IPS-18c (cell line): ENCODE data around the gene WSB1.
A peak's percentile ranks its signal among the peaks of the same experiment; 100 is the strongest.
"Not testable (repeated sequence)": the region's sequence is repeated elsewhere in the genome, so short reads cannot be mapped to it uniquely, and the experiment has no call there.

Experiments used
- H3K4me3 ChIP-seq: 2 replicates; pipeline ENCODE4 v1.7.0; 2013; ENCODE audit warnings: low read depth, mild to moderate bottlenecking, low read length, moderate library complexity; ENCODE audit not compliant: insufficient read depth
- H3K9me3 ChIP-seq: one replicate; pipeline ENCODE4 v1.6.1; 2013; ENCODE audit warnings: mild to moderate bottlenecking, low read length, moderate library complexity; ENCODE audit not compliant: control insufficient read depth, insufficient read depth

WSB1 gene

DNA sequence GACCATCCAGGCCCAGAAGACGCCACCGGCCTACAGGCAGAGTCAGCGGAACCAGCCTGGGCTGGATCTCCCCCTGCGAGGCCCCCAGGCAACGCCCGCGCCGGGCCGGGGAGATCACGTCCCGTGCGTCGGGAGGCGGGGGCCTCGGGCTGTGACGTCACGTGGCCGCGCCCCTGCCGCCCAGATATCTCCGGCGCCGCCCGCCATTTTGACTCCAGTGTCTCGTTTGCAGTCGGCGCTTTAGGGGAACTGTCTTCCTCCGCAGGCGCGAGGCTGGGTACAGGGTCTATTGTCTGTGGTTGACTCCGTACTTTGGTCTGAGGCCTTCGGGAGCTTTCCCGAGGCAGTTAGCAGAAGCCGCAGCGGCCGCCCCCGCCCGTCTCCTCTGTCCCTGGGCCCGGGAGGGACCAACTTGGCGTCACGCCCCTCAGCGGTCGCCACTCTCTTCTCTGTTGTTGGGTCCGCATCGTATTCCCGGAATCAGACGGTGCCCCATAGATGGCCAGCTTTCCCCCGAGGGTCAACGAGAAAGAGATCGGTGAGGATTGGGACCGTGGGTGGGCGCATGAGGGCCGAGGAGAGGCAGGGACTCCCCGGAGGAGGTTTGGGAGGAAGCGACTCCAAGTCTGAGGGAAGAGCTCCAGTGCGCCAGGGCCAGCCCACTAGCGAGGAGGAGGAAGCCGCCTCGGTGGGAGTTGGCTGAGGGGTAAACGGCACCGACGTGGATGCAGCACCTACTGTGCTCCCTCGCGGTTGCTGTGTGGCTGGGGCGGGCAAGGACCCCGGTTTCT is at the start of gene WSB1:
TSS of gene WSB1 (plus strand) at position 217 of the 791 bp plus-strand sequence. CDS start at position 499, 282 bp downstream.
- Histone ChIP-seq H3K9me3 (no peaks in the 10 kb centered on the region), H3K4me3 (peak within 1 kb of the TSS; percentile 97)

DNA sequence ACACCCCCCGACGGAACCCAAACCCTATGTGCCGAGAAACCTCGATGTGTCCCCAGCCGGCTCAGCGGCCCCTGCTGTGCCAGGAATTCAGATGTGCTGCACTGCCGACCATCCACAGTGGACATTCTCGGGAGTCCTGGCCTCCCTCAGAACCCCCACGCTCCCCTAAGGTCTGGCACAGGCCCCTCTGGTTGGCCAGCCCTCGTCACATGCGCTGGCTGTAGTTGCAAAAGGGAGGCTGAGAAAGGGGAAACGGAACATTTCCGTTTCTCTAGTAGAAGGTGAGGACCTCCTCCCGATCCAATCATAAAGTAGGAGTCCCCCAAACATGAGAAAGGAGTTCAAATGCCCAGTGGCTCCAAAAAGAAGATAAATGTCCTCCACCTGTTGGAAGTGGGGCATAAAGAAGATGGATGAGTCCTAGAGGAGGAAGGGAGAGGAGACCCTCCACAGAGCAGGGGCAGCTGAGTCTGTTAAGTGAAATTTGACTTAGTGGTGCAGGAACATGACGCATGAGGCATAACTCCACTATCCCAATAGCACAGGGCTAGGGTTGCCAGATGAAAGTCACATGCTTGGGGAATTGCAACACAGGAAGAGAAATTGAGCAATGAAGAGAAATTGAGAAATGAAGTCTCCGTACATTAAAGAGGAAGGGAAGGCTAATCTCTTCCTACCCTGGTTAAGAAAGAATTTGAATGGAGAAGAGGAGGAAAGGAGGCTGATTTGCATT is 49.3 kb upstream of the WSB1 start:
- H3K4me3 ChIP-seq, result no peak overlapping the region
- H3K9me3 ChIP-seq, result no peaks in the 10 kb centered on the region

- no peak overlapping the region for H3K4me3 ChIP-seq
- no peaks in the 10 kb centered on the region for H3K9me3 ChIP-seq
Measured at GRCh38 chr17:27245230-27245696, 48.7 kb upstream of the WSB1 start.

DNA sequence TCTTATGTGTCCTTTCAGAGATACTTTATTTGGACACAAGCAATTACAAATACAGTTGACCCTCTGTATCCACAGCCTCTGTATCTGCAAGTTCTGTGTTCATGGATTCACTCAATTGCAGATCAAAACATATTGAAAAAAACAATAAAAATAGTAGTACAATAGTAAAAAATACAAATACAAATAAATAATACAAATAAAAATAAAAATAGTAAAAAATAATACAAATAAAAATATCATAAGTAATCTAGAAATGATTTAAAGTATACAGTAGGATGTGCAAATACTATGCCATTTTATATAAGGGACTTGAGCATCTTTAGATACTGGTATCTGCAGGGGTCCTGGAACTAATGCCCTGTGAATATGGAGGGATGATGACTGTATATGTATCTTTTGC is 47.4 kb upstream of the WSB1 start:
- no peaks in the 10 kb centered on the region for H3K9me3 ChIP-seq
- H3K4me3 ChIP-seq, result no peak overlapping the region

DNA sequence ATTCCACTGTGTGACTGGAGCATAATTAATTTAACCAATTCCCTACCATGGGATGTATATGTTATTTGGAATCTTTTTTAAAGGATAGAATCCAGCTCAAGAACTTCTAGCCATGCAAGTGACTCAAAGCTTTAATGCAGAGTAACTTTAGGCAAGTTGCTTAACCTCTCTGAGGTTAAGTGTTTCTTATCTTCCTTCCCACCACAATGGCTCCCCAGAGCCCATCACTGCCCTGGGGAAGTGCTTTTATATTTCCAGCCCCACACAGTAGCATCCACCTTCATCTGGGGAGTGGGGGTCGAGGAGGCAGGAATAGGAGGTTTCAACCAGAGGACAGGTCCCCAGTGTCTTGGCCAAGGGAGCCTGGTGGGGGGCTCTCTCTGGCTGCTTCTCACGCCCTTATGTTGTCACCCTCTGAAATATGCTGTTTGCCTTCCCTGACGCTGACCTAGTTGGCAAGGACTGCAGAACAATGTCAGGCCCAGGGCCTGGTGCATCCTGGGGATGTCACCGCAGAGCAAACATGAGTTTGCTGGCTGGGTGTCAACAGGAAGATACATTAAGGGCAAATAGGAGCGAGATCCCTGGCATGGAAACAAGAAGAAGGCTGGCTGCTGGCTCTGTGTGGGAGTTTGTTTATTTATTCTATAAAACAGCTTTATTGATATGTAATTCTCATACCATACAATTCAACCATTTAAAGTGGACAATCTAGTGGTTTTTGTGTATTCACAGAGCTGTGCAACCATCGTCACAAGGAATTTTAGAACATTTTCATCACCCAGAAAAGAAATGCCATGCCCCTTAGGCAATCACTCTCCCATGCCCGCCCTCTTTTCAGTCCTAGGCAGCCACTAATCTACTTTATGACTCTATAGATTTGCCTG is 46.6 kb upstream of the WSB1 start:
- Histone ChIP-seq H3K9me3 (no peaks in the 10 kb centered on the region), H3K4me3 (no peak overlapping the region)

GRCh38 chr17:27247958-27248342 is 46.0 kb upstream of the WSB1 start:
- no peaks in the 10 kb centered on the region for H3K9me3 ChIP-seq
- no peak overlapping the region for H3K4me3 ChIP-seq

- not testable (repeated sequence) for H3K4me3 ChIP-seq, H3K9me3 ChIP-seq
Measured at GRCh38 chr17:27250791-27251190, 43.1 kb upstream of the WSB1 start.

DNA sequence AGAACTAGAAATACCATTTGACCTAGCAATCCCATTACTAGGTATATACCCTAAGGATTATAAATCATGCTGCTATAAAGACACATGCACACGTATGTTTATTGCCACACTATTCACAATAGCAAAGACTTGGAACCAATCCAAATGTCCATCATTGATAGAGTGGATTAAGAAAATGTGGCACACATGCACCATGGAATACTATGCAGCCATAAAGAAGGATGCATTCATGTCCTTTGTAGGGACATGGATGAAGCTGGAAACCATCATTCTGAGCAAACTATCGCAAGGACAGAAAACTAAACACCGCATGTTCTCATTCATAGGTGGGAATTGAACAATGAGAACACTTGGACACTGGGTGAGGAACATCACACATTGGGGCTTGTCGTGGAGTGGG is 39.1 kb upstream of the WSB1 start:
- not testable (repeated sequence) for H3K4me3 ChIP-seq, H3K9me3 ChIP-seq

DNA sequence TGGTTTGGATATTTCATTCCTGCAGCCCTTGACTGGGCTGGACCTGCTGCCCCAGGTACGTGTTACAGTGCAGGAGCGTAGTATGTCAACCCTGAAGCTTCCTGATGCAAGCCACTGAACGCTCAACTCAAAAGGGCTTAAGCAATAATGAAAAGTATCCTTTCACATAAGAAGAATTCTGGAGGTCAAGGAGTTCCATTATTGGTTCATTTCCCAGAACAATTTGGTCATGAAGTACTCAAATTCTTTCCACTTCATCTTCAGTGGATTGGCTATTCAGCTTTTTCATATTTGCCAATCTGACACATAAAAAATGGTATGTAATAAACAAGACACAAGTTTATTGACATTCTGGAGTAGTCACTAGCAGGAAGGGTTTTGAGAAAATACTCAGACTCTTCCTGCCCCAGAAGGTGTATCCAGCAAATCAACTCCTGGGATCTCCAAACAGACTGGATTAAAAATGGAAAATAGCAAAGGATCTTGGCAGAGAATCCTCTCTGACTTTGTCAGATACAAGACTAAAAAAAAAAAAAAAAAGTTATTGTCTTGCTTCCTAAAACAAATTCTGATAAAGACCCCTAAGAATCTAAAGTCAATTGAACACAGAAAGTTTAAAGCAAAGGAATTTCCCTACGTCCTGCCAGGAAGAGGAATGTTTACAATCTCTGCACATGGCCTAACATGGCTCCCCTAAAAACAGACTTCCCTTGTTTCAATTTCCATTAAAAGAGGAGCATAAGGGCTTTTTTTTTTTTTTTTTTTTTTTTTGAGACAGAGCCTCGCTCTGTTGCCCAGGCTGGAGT is 37.5 kb upstream of the WSB1 start:
- no peaks in the 10 kb centered on the region for H3K9me3 ChIP-seq
- H3K4me3 ChIP-seq, result no peak overlapping the region

DNA sequence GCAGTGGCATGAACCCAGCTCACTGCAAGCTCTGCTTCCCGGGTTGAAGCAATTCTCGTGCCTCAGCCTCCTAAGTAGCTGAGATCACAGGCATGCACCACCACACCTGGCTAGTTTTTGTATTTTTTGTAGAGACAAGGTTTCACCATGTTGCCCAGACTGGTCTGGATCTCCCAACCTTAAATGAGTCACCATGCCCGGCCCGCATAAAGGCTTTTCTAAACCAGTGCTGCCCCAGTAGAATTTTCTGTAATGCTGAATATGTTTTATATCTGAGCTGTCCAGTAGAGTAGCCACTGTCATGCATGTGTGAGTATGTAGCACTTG is 36.9 kb upstream of the WSB1 start:
- Histone ChIP-seq H3K4me3 (no peak overlapping the region), H3K9me3 (no peaks in the 10 kb centered on the region)

- no peak overlapping the region for H3K4me3 ChIP-seq
- no peaks in the 10 kb centered on the region for H3K9me3 ChIP-seq
Measured at GRCh38 chr17:27259356-27259755, 34.6 kb upstream of the WSB1 start.

- Histone ChIP-seq H3K9me3 (no peaks in the 10 kb centered on the region), H3K4me3 (no peak overlapping the region)
Measured at GRCh38 chr17:27263386-27263785, 30.5 kb upstream of the WSB1 start.

DNA sequence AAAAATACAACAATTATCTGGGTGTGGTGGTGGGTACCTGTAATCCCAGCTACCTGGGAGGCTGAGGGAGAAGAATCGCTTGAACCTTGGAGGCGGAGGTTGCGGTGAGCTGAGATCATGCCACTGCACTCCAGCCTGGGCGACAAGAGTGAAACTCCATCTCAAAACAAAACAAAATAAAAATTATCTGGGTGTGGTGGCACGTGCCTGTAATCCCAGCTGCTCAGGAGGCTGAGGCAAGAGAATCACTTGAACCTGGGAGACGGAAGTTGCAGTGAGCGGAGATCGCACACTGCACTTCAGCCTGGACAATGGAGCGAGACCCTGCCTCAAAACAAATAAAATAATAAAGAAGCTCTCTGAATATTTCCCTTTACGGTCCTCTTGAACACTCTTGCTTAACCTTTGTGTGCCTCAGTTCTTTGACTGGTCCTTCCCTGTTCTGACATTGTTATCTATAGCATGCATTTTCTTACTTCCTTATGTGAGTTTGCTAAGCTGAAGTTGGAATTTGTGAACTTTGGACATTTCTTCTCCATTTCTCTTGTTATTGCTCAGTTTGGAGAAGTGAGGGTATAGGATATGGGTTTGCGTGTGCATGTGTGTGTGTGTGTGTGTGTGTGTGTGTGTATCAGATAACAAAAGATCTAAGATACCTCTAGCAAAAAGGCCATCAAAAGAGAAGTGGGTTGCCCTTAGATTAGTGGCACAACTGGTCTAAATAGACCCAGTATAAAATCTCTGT is 29.7 kb upstream of the WSB1 start:
- H3K4me3 ChIP-seq, result no peak overlapping the region
- H3K9me3 ChIP-seq, result no peaks in the 10 kb centered on the region

DNA sequence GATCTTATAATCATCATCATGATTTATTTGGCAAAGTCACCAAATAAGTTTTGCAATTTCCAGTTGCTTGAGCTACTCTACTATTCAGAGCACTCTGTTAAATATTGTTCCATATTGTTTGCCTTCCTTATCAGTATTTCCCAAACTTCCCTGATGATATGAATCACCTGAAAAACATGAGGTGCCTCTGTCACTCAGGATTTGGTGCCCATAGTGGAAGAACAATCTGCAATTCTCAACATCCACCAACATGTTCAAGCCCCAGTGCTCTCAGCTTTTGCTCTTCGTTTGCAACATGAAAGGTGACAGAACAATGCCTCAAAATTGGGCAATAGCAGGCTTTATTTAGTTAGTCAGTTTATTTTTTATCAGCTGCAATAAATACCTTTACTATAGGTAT is 28.6 kb upstream of the WSB1 start:
- no peaks in the 10 kb centered on the region for H3K9me3 ChIP-seq
- no peak overlapping the region for H3K4me3 ChIP-seq

- Histone ChIP-seq H3K4me3 (no peak overlapping the region), H3K9me3 (no peaks in the 10 kb centered on the region)
Measured at GRCh38 chr17:27266228-27266627, 27.7 kb upstream of the WSB1 start.

- Histone ChIP-seq H3K4me3 (no peak overlapping the region), H3K9me3 (no peaks in the 10 kb centered on the region)
Measured at GRCh38 chr17:27268394-27269085, 25.4 kb upstream of the WSB1 start.
